Transverse colon (tissue), 4 donors: ENCODE measurements around the gene CAPZA1. TPM values are rescaled to one million over a fixed set of nuclear protein-coding genes. Genes with fewer than 3 reads are reported as not detected.

ENCODE experiments used
- DNase-seq: peaks from one replicate; pipeline ENCODE4 v3.0.0-alpha.2; 2019
- H3K27ac ChIP-seq, 4 donors: fragments of 200-600 bp; sonication (generic); 2 replicates each; pipeline ENCODE4 v1.5.1; 2016 to 2018; ENCODE audit warnings: inconsistent platforms in 4 of 4
- H3K27me3 ChIP-seq: fragments of 200-600 bp; sonication (generic); 2 replicates; pipeline ENCODE4 v1.5.1; 2017; ENCODE audit warnings: inconsistent platforms
- H3K36me3 ChIP-seq, 4 donors: fragments of 200-600 bp; sonication (generic); 2 replicates each; pipeline ENCODE4 v1.5.1; 2017 to 2019; ENCODE audit warnings: inconsistent platforms in 4 of 4
- H3K4me1 ChIP-seq, 4 donors: fragments of 200-600 bp; sonication (generic); 2 replicates each; pipeline ENCODE4 v1.5.1; 2017 to 2020; ENCODE audit warnings: inconsistent platforms in 4 of 4
- H3K4me3 ChIP-seq, 4 donors: fragments of 200-600 bp; sonication (generic); 1 replicate in 1 of 4; 2 replicates in 3 of 4; pipeline versions ENCODE4 v1.5.1 to v1.6.1; 2017 to 2019; ENCODE audit warnings: inconsistent platforms in 4 of 4
- H3K9me3 ChIP-seq, 2 donors: fragments of 200-600 bp; sonication (generic); 2 replicates each; pipeline ENCODE4 v1.5.1; 2017 to 2019; ENCODE audit warnings: inconsistent platforms in 2 of 2
- EP300 ChIP-seq: sonication (generic); formaldehyde crosslinking; IDR thresholded peaks from one replicate; pipeline ENCODE4 v1.6.1; 2017; ENCODE audit warnings: antibody characterized with exemption, low read depth
- POLR2A ChIP-seq: fragments of 450-650 bp; IDR thresholded peaks from one replicate; pipeline ENCODE4 v1.6.1; 2016; ENCODE audit warnings: antibody characterized with exemption, mild to moderate bottlenecking, moderate library complexity
- POLR2AphosphoS5 ChIP-seq, 3 donors: sonication (generic); formaldehyde crosslinking; IDR thresholded peaks; one replicate each; pipeline ENCODE4 v1.6.1; 2016; ENCODE audit warnings: antibody characterized with exemption in 3 of 3
- WGBS, 2 donors: methylation state at CpG; one replicate each; pipeline ENCODE4 v1.1.5; 2018; ENCODE audit warnings: low coverage in 1 of 2; 5-methylcytosine and 5-hydroxymethylcytosine counted together
- in situ Hi-C, 4 donors: fragments of 200-750 bp; cut with MboI; loops; one replicate each; pipeline versions ENCODE4 v1.15.0 to v1.15.1; 2017; ENCODE audit warnings: low sequenced_read_pairs in 3 of 4, low pct_ligation_motif_present in 1 of 4, low pct_unique_long_range_greater_than_20kb in 1 of 4
- intact Hi-C: fragments of 100-400 bp; cut with DNase I; formaldehyde crosslinking; loops from one replicate; pipeline ENCODE4 v1.15.1; 2023; ENCODE audit warnings: low total_unique reads
- total RNA-seq, 4 donors: library from RNA; depleted of rRNA; stranded (reverse); fragments of >200 nt; gene quantifications; one replicate each; pipeline ENCODE4 v1.1.0, GENCODE V29; 2016
- TF ChIP-seq, protein P1 (sequence below), 5 experiments: fragments of 200-600 bp in 3 of 5; fragments of 450-650 bp in 2 of 5; sonication (generic) in 3 of 5; IDR thresholded peaks; 1 replicate in 2 of 5; 2 replicates in 3 of 5; pipeline ENCODE4 v1.5.1; 2016 to 2017; ENCODE audit warnings: antibody characterized with exemption in 5 of 5, inconsistent platforms in 3 of 5, mild to moderate bottlenecking in 2 of 5, moderate library complexity in 1 of 5

The CAPZA1 gene
- total RNA-seq, 4 donors from 2014 or later: 44.2 to 228 (median 123) TPM

DNA sequence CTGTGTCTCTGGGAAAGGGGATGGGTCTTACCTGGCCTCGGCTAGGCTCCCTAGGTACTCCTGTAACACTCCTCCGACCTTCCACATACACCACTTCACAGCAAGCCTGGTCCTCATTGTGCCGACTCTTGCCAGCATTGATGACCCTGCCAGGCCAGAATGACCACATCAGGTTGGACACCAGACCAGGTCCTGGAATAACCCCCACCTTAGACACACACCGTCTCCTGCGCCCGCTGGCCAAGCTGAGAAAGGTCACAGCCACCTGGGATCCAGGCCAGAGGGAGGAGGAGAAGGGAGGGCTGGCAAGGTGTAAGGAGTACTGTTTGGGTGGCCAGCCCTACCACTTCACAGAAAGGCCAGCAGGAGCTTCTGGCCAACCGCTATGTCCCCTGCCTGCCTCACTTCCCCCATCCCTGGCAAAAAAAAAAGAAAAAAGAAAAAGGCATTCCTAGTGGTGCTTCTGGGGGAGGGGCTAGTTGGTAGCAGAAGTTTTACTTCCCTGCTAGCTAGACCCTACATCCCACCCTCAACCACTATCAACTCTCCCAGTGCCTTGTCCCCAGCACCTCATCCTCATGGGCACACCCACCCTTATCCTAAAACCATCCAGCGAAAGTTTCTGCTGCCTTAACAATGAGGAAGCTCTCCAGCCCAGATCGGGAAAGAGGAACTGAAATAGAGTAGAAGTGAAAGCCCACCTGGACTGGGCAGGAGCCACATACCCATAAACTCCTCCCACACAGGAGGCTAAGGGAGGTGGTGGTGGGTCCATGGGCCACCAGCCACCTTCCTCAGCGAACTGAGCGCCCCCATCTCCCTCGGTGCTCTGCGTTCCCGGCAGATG, 94.1 kb downstream of the CAPZA1 start:
- no peaks in the 10 kb centered on the region for H3K27me3 ChIP-seq

DNA sequence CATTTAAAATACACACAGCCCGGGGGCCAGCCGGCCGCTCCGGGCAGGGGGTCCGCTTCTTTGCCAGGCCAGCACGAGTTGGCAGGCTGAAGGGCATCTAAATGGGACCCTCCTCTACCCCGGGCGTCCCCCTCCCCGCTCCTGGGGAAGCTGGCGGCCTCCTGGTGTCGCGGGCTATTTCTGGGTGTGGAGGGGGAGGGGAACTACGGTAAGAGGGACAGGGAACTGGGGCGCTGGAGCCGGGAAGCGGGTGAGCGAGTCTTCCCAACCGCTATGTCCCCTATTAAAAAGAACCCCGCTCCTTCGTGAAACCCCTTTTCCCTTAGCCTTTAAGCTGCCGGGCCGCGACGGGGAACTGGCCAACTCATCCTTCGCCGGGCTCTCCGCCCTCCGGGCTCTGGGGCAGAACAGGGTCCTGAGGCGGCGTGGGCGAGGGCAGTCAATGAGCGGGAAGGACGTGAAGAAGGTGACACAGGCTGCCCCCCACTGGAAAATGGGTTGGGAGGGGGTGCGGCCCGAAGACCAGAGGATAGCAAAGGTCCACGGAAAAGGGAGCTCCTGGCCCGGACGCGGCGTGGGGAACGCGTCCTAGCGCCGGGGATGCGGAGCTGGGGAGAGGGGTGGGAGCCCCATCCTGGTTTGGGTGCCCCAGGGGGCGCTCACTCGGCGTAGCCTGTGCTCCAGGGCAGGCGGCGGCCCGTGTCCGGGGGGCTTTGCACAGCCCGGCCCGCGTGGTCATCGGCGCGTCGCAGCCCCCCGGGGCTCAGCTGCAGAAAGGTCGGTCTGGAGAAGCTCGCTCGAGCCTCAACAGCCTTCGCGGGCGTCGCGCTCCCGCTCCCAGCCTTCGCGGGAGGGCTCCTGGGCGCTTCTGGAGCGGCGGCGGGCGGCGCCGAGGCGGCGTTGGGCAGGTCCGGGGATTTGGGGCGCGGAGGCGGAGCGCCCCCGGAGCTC, 95.0 kb downstream of the CAPZA1 start:
- Histone ChIP-seq H3K27me3 (no peaks in the 10 kb centered on the region), H3K36me3 (no peaks in the 10 kb centered on the region), H3K27ac (peak overlapping the region in 2 of 4 donors; percentile 64 to 77), H3K9me3 (no peaks in the 10 kb centered on the region), H3K4me3 (peak overlapping the region; percentile 16 to 61 (median 54)), H3K4me1 (peaks cover 0 to 39% (median 27%) of the 10 kb centered on the region in 4 donors)
- no peak for TF ChIP-seq POLR2AphosphoS5 (IDR thresholded peaks at IDR 0.05)
- TF ChIP-seq, protein P1, sequence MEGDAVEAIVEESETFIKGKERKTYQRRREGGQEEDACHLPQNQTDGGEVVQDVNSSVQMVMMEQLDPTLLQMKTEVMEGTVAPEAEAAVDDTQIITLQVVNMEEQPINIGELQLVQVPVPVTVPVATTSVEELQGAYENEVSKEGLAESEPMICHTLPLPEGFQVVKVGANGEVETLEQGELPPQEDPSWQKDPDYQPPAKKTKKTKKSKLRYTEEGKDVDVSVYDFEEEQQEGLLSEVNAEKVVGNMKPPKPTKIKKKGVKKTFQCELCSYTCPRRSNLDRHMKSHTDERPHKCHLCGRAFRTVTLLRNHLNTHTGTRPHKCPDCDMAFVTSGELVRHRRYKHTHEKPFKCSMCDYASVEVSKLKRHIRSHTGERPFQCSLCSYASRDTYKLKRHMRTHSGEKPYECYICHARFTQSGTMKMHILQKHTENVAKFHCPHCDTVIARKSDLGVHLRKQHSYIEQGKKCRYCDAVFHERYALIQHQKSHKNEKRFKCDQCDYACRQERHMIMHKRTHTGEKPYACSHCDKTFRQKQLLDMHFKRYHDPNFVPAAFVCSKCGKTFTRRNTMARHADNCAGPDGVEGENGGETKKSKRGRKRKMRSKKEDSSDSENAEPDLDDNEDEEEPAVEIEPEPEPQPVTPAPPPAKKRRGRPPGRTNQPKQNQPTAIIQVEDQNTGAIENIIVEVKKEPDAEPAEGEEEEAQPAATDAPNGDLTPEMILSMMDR (IDR thresholded peaks at IDR 0.05): peak in 1 of 5 experiments; percentile 12
- intact Hi-C loops: loop anchor here (5.0 to 10.0 kb wide), 2 partner anchors 88 to 360 kb away; partner anchors contain the start of gene LRIG2
- in situ Hi-C loops: loop anchor here in 2 of 4 donors (5.0 to 25.0 kb wide), 3 partner anchors 93 to 348 kb away; partner anchors contain the start of genes CAPZA1 (in 1 of the 2), LRIG2 (in 1 of the 2) and ST7L (in 1 of the 2)
- 3% methylated on average over 62 of the region's 86 CpGs; no CpG with 5 or more reads in 1 of the 2 donors for WGBS, 2 donors
- no peak for DNase-seq

More for the DNA sequence above, 94.1 kb downstream of the CAPZA1 start:
- peaks cover 0 to 34% (median 23%) of the 10 kb centered on the region in 4 donors for H3K4me1 ChIP-seq
- H3K9me3 ChIP-seq: no peaks in the 10 kb centered on the region
- no peak overlapping the region for H3K27ac ChIP-seq
- peak overlapping the region; percentile 16 to 61 (median 54) for H3K4me3 ChIP-seq
- WGBS, 2 donors: 62 to 80% methylated on average over 1 to 14 of the region's 14 CpGs
- no peaks in the 10 kb centered on the region for H3K36me3 ChIP-seq
- no peak for DNase-seq
- TF ChIP-seq POLR2AphosphoS5 (IDR thresholded peaks at IDR 0.05) (peak in 1 of 3 donors; percentile 23), EP300 (no peak), POLR2A (no peak)
- TF ChIP-seq, protein P1 (IDR thresholded peaks at IDR 0.05): no peak
- intact Hi-C loops: loop anchor here (10.0 kb wide), 1 partner anchor 361 kb away; the partner anchor contains the start of gene LRIG2
- in situ Hi-C loops: loop anchor here in 2 of 4 donors (10.0 to 25.0 kb wide), 2 partner anchors 99 to 349 kb away; partner anchors contain the start of genes CAPZA1 (in 1 of the 2), LRIG2 (in 1 of the 2) and ST7L (in 1 of the 2)

DNA sequence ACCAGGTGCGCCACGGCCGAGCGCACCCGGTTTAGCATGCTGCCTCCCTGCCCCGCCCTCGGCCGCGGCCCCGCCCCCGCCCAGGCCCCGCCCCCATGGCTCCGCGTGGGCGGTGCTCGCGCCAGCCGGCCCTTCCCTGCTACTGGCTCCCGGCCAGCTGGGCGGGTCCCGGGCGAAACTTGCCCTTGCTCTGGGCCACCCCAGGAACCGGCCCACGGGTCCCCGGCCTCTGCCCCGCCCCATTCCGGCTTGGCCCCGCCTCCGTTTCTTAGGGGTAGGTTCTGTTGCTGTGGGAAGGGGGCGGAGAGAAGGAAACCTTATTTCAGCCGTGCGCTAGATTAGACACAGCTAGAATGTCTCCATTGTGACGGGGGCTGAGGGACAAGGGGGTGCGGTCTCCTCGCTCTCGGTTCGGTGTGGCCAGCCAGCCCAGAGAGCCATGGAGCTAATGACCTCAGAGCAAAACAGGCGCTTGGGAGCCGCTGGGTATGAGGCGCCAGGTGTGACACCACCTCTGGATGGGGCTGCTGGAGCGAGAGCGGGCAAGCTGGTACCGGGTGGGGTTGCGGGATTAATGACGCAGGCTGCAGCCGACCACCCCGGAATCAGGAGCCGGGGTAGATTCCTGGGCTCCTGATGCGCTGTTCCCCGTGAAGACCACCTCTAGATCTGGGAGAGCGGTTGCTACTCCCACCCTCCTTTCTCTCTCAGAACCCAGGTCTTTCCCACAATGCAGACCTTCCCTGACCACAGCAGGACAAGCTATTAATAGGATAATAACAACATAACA, 95.8 kb downstream of the CAPZA1 start, which contains the start of gene PPM1J:
TSS of gene PPM1J (minus strand) at position 69 of the 790 bp plus-strand sequence. CDS start at position 38, 31 bp downstream.
- Histone ChIP-seq H3K27me3 (no peaks in the 10 kb centered on the region), H3K9me3 (no peaks in the 10 kb centered on the region), H3K36me3 (no peaks in the 10 kb centered on the region), H3K27ac (peak within 1 kb of the TSS; percentile 64 to 80 (median 72)), H3K4me1 (peaks cover 0 to 39% (median 27%) of the 10 kb centered on the region in 4 donors), H3K4me3 (peak within 1 kb of the TSS; percentile 32 to 61 (median 54))
- peak; percentile 39 for TF ChIP-seq POLR2A
- TF ChIP-seq, protein P1 (IDR thresholded peaks at IDR 0.05): no peak
- no peak for TF ChIP-seq EP300
- TF ChIP-seq POLR2AphosphoS5 (IDR thresholded peaks at IDR 0.05): peak in 2 of 3 donors; percentile 32 to 40
- WGBS, 2 donors: 2% methylated on average over 21 of the region's 51 CpGs; no CpG with 5 or more reads in 1 of the 2 donors
- DNase-seq: peak; percentile 100
- in situ Hi-C loops: loop anchor here in 2 of 4 donors (5.0 to 25.0 kb wide), 3 partner anchors 92 to 347 kb away; partner anchors contain the start of genes CAPZA1 (in 1 of the 2), LRIG2 (in 1 of the 2) and ST7L (in 1 of the 2)
- intact Hi-C loops: loop anchor here (5.0 to 10.0 kb wide), 2 partner anchors 87 to 359 kb away; partner anchors contain the start of gene LRIG2
